Dedifferentiated amniotic fluid mesenchymal stem cell (primary cell): ENCODE data around the gene CISTR.

Source experiments
- DNase-seq: peaks from one replicate; pipeline ENCODE4 v3.0.0-alpha.2; 2016; ENCODE audit errors: extremely low spot score

The CISTR gene

GRCh38 chr12:53743266-53744129 is 8.3 kb downstream of the CISTR start:
- peak; percentile 56 for DNase-seq

GRCh38 chr12:53740130-53740491 is 11.7 kb downstream of the CISTR start:
- DNase-seq: no peak

- DNase-seq: no peak
Measured at GRCh38 chr12:53739214-53740129, 12.3 kb downstream of the CISTR start.

- DNase-seq: no peak
Measured at GRCh38 chr12:53738406-53739213, 13.2 kb downstream of the CISTR start.

- no peak for DNase-seq
Measured at GRCh38 chr12:53737951-53738405, 13.8 kb downstream of the CISTR start.

- no peak for DNase-seq
Measured at GRCh38 chr12:53737093-53737808, 14.5 kb downstream of the CISTR start.

- no peak for DNase-seq
Measured at GRCh38 chr12:53736592-53736991, 15.2 kb downstream of the CISTR start.

GRCh38 chr12:53735556-53735955 is 16.2 kb downstream of the CISTR start:
- DNase-seq: no peak

GRCh38 chr12:53734425-53734824 is 17.4 kb downstream of the CISTR start:
- DNase-seq: no peak

- DNase-seq: no peak
Measured at GRCh38 chr12:53733807-53734200, 18.0 kb downstream of the CISTR start.

GRCh38 chr12:53733051-53733806 is 18.6 kb downstream of the CISTR start:
- no peak for DNase-seq

- no peak for DNase-seq
Measured at GRCh38 chr12:53729644-53730043, 22.1 kb downstream of the CISTR start.

- DNase-seq: no peak
Measured at GRCh38 chr12:53728206-53728605, 23.6 kb downstream of the CISTR start.

GRCh38 chr12:53727310-53728041 is 24.3 kb downstream of the CISTR start, which contains the start of gene CALCOCO1:
Gene CALCOCO1, minus strand, starts transcription at chr12:53727452. Its CDS starts 2,210 bp downstream, at chr12:53725242.
- peak; percentile 98 for DNase-seq

- no peak for DNase-seq
Measured at GRCh38 chr12:53726946-53727309, 24.9 kb downstream of the CISTR start.

GRCh38 chr12:53726341-53726740 is 25.4 kb downstream of the CISTR start:
- no peak for DNase-seq

GRCh38 chr12:53725824-53726223 is 26.0 kb downstream of the CISTR start:
- no peak for DNase-seq

GRCh38 chr12:53722450-53723041 is 29.2 kb downstream of the CISTR start:
- no peak for DNase-seq

- no peak for DNase-seq
Measured at GRCh38 chr12:53720946-53721345, 30.8 kb downstream of the CISTR start.
